ENCODE results near the gene PPP1R18. TPM values are rescaled to one million over a fixed set of nuclear protein-coding genes. Genes with fewer than 3 reads are reported as not detected.

PPP1R18 gene
- total RNA-seq, 1 experiment from 2014 or later: 49.9 TPM

DNA sequence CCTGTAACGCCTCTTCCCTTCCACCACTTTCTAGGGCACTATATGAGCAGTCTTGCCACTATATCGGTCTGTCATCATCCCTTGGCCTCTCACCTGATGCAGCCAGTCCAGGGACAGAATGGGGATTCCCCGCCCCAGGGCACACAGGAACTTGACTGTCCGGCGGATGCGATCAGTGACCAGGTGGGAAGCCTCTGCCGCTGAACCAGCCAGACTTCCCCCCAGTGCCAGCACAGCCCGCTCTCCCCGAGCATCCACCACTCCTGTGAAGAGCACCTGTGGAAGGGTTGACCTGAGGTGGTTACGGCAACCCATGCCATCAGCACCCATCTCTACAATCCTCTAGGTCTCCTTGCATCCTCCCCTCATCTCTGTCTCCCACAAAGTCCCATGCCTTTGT, 16.6 kb upstream of the PPP1R18 start:
- H2AFZ ChIP-seq (ENCODE audit: low read length): no peak overlapping the region
- peaks cover 12% of the 10 kb centered on the region for H3K36me3 ChIP-seq (ENCODE audit: low read depth, low read length)
- no peak overlapping the region for H3K27ac ChIP-seq (ENCODE audit: low read length)
- TF ChIP-seq EZH2 (IDR thresholded peaks at IDR 0.05; ENCODE audit: low read length, unreplicated experiment): no peak
- no peak overlapping the region for H3K4me2 ChIP-seq (ENCODE audit: low read length)
- H3K9me3 ChIP-seq (ENCODE audit: low read length): no peaks in the 10 kb centered on the region
- ATAC-seq: no peak
- no peaks in the 10 kb centered on the region for H3K27me3 ChIP-seq (ENCODE audit: low read length)
- intact Hi-C loops (cut with micrococcal nuclease): no loop called here
- no TSS peak for BruUV-seq (replicated peaks)
- no peak overlapping the region for H3K9ac ChIP-seq (ENCODE audit: low read length)
- POLR2A ChIA-PET (ENCODE audit: unreplicated experiment): no interaction called here
- CTCF ChIA-PET: no interaction called here
- no peak overlapping the region for H3K4me3 ChIP-seq (ENCODE audit: low read length)
- H3K79me2 ChIP-seq (ENCODE audit: low read length): no peaks in the 10 kb centered on the region
- H4K20me1 ChIP-seq (ENCODE audit: low read length): no peaks in the 10 kb centered on the region
- no peak for DNase-seq
- no peaks in the 10 kb centered on the region for H3K9me2 ChIP-seq (replicated peaks; ENCODE audit: low read length)
- H3F3A ChIP-seq (ENCODE audit: low read length, unreplicated experiment): no peaks in the 10 kb centered on the region
- H3K4me1 ChIP-seq (ENCODE audit: insufficient read depth, low read length): no peaks in the 10 kb centered on the region

DNA sequence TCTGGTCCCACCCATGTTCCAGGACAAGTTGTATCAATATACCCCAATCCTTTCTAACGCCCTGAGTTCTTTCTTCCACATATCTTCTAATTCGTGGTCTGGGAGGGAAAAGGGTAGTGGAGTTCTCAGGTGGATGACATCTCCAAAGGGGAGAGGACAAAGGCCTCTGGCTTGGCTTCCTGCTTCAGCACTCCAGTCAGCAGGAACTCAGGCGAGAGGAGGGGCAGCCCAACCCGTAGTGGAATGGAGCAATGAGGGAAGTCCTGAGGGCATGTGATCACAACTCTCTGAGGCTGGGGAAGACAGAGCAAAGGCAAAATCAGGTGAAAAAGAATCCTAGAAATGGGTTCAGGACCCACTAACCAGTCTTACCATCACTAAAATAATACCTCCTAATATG, 13.9 kb upstream of the PPP1R18 start:
- H3K27ac ChIP-seq (ENCODE audit: low read length): no peak overlapping the region
- no peak overlapping the region for H2AFZ ChIP-seq (ENCODE audit: low read length)
- H4K20me1 ChIP-seq (ENCODE audit: low read length): no peaks in the 10 kb centered on the region
- H3K9me3 ChIP-seq (ENCODE audit: low read length): no peaks in the 10 kb centered on the region
- H3K79me2 ChIP-seq (ENCODE audit: low read length): no peaks in the 10 kb centered on the region
- CTCF ChIA-PET: no interaction called here
- no TSS peak for BruUV-seq (replicated peaks)
- H3K4me1 ChIP-seq (ENCODE audit: insufficient read depth, low read length): peaks cover 2% of the 10 kb centered on the region; the same call in 1 of the 2 replicates
- TF ChIP-seq EZH2phosphoT487 (IDR thresholded peaks at IDR 0.05; ENCODE audit: borderline replicate concordance, low read length) (no peak), EZH2 (IDR thresholded peaks at IDR 0.05; ENCODE audit: low read length, unreplicated experiment) (no peak)
- TF ChIP-seq, protein P1, sequence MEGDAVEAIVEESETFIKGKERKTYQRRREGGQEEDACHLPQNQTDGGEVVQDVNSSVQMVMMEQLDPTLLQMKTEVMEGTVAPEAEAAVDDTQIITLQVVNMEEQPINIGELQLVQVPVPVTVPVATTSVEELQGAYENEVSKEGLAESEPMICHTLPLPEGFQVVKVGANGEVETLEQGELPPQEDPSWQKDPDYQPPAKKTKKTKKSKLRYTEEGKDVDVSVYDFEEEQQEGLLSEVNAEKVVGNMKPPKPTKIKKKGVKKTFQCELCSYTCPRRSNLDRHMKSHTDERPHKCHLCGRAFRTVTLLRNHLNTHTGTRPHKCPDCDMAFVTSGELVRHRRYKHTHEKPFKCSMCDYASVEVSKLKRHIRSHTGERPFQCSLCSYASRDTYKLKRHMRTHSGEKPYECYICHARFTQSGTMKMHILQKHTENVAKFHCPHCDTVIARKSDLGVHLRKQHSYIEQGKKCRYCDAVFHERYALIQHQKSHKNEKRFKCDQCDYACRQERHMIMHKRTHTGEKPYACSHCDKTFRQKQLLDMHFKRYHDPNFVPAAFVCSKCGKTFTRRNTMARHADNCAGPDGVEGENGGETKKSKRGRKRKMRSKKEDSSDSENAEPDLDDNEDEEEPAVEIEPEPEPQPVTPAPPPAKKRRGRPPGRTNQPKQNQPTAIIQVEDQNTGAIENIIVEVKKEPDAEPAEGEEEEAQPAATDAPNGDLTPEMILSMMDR (conservative IDR thresholded peaks at IDR 0.05; ENCODE audit: low read depth, low read length): no peak
- no peaks in the 10 kb centered on the region for H3F3A ChIP-seq (ENCODE audit: low read length, unreplicated experiment)
- no peak overlapping the region for H3K9ac ChIP-seq (ENCODE audit: low read length)
- H3K4me3 ChIP-seq (ENCODE audit: low read length): no peak overlapping the region
- H3K36me3 ChIP-seq (ENCODE audit: low read depth, low read length): peaks cover 7% of the 10 kb centered on the region
- DNase-seq: no peak
- POLR2A ChIA-PET (ENCODE audit: unreplicated experiment): no interaction called here
- no peak overlapping the region for H3K4me2 ChIP-seq (ENCODE audit: low read length)
- intact Hi-C loops (cut with micrococcal nuclease): no loop called here
- no peaks in the 10 kb centered on the region for H3K27me3 ChIP-seq (ENCODE audit: low read length)
- no peaks in the 10 kb centered on the region for H3K9me2 ChIP-seq (replicated peaks; ENCODE audit: low read length)
- no peak for ATAC-seq

DNA sequence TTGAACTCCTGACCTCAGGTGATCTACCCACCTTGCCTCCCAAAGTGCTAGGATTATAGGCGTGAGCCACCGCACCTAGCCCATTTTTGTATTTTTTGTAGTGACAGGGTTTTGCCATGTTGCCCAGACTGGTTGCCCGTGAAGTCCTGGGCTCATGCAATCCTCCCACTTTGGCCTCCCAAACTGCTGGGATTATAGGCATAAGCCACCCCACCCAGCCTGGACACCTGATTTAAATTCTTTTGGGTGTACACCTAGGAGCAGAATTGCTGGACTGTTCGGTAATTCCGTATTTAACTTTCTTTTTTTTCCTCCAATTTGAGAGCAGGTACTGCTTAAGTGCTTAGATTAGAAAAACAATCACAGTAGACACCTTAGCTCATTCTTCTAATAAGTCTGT, 10.0 kb upstream of the PPP1R18 start:
- Histone ChIP-seq H3K4me1 (ENCODE audit: insufficient read depth, low read length) (peaks cover 9% of the 10 kb centered on the region), H3K27ac (ENCODE audit: low read length) (no peak overlapping the region), H4K20me1 (ENCODE audit: low read length) (no peaks in the 10 kb centered on the region), H3K4me2 (ENCODE audit: low read length) (no peak overlapping the region), H3K9ac (ENCODE audit: low read length) (no peak overlapping the region), H3K9me2 (replicated peaks; ENCODE audit: low read length) (no peaks in the 10 kb centered on the region), H2AFZ (ENCODE audit: low read length) (no peak overlapping the region), H3K4me3 (ENCODE audit: low read length) (no peak overlapping the region), H3F3A (ENCODE audit: low read length, unreplicated experiment) (no peaks in the 10 kb centered on the region), H3K27me3 (ENCODE audit: low read length) (no peaks in the 10 kb centered on the region), H3K79me2 (ENCODE audit: low read length) (no peaks in the 10 kb centered on the region), H3K36me3 (ENCODE audit: low read depth, low read length) (peaks cover 3% of the 10 kb centered on the region; the same call in 1 of the 2 replicates), H3K9me3 (ENCODE audit: low read length) (no peaks in the 10 kb centered on the region)
- DNase-seq (no peak), ATAC-seq (no peak)
- CTCF ChIA-PET: no interaction called here
- intact Hi-C loops (cut with micrococcal nuclease): no loop called here
- BruUV-seq (replicated peaks): no TSS peak
- TF ChIP-seq EZH2 (IDR thresholded peaks at IDR 0.05; ENCODE audit: low read length, unreplicated experiment): no peak
- TF ChIP-seq EZH2phosphoT487 (IDR thresholded peaks at IDR 0.05; ENCODE audit: borderline replicate concordance, low read length): no peak
- TF ChIP-seq, protein P1 (conservative IDR thresholded peaks at IDR 0.05; ENCODE audit: low read depth, low read length): no peak
- POLR2A ChIA-PET (ENCODE audit: unreplicated experiment): no interaction called here

Data from PC-3 (cell line).